Mesenchymal stem cell (in vitro differentiated cells and primary cell): ENCODE measurements around the gene DEFB124.
A peak's percentile ranks its signal among the peaks of the same experiment; 100 is the strongest.

Source experiments
- DNase-seq: peaks from one replicate; pipeline ENCODE4 v3.0.0-alpha.2; 2013
- H2AFZ ChIP-seq: one replicate; pipeline ENCODE4 v1.6.1; 2013; ENCODE audit warnings: low read depth, mild to moderate bottlenecking, control low read depth, inconsistent platforms, low read length, moderate library complexity
- H2AK5ac ChIP-seq: 2 replicates; pipeline ENCODE4 v1.6.1; 2013; ENCODE audit warnings: low read length, moderate library complexity, mild to moderate bottlenecking, inconsistent platforms; ENCODE audit not compliant: severe bottlenecking
- H2BK120ac ChIP-seq: one replicate; pipeline ENCODE4 v1.6.1; 2013; ENCODE audit warnings: low read depth, mild to moderate bottlenecking, inconsistent platforms, low read length, moderate library complexity
- H2BK12ac ChIP-seq, 2 experiments: one replicate each; pipeline ENCODE4 v1.6.1; 2013; ENCODE audit warnings: inconsistent platforms in 2 of 2, low read length in 2 of 2, mild to moderate bottlenecking in 2 of 2, moderate library complexity in 2 of 2, control low read depth in 1 of 2
- H2BK15ac ChIP-seq: one replicate; pipeline ENCODE4 v1.6.1; 2013; ENCODE audit warnings: mild to moderate bottlenecking, low read depth, inconsistent platforms; ENCODE audit not compliant: poor library complexity, severe bottlenecking
- H2BK5ac ChIP-seq: 2 replicates; pipeline ENCODE4 v1.6.1; 2013; ENCODE audit warnings: low read depth, mild to moderate bottlenecking, low read length, control low read depth, inconsistent platforms; ENCODE audit not compliant: poor library complexity, severe bottlenecking
- H3K14ac ChIP-seq, 2 experiments: one replicate each; pipeline ENCODE4 v1.6.1; 2013; ENCODE audit warnings: inconsistent platforms in 2 of 2, low read length in 2 of 2, control low read depth in 1 of 2, mild to moderate bottlenecking in 1 of 2, moderate library complexity in 1 of 2
- H3K18ac ChIP-seq, 2 experiments: one replicate each; pipeline ENCODE4 v1.6.1; 2013; ENCODE audit warnings: inconsistent platforms in 2 of 2, low read length in 2 of 2, control low read depth in 1 of 2, low read depth in 1 of 2, mild to moderate bottlenecking in 1 of 2
- H3K23ac ChIP-seq, 2 experiments: one replicate each; pipeline ENCODE4 v1.6.1; 2013; ENCODE audit warnings: inconsistent platforms in 2 of 2, low read length in 2 of 2, mild to moderate bottlenecking in 2 of 2, moderate library complexity in 2 of 2, control low read depth in 1 of 2
- H3K27ac ChIP-seq: 2 replicates; pipeline ENCODE4 v1.5.1; 2013; ENCODE audit warnings: mild to moderate bottlenecking, moderate library complexity, low read length, control low read depth, inconsistent platforms; ENCODE audit not compliant: poor library complexity, severe bottlenecking
- H3K27me3 ChIP-seq, 2 experiments: 2 replicates each; pipeline versions ENCODE4 v1.6.1 to v1.7.0; 2013; ENCODE audit warnings: low read length in 2 of 2, mild to moderate bottlenecking in 2 of 2, moderate library complexity in 2 of 2, control low read depth in 1 of 2, inconsistent platforms in 1 of 2; ENCODE audit not compliant: control insufficient read depth in 1 of 2, insufficient read depth in 1 of 2
- H3K36me3 ChIP-seq, 2 experiments: 2 replicates each; pipeline versions ENCODE4 v1.6.1 to v1.7.0; 2013; ENCODE audit warnings: low read length in 2 of 2, control low read depth in 1 of 2, inconsistent platforms in 1 of 2, low read depth in 1 of 2, mild to moderate bottlenecking in 1 of 2; ENCODE audit not compliant: insufficient read depth in 2 of 2, control insufficient read depth in 1 of 2
- H3K4ac ChIP-seq, 2 experiments: one replicate each; pipeline ENCODE4 v1.6.1; 2013; ENCODE audit warnings: inconsistent platforms in 2 of 2, low read length in 2 of 2, mild to moderate bottlenecking in 2 of 2, moderate library complexity in 2 of 2, control low read depth in 1 of 2, low read depth in 1 of 2
- H3K4me1 ChIP-seq: 2 replicates; pipeline ENCODE4 v1.6.1; 2013; ENCODE audit warnings: low read depth, low read length, control low read depth; ENCODE audit not compliant: control insufficient read depth, insufficient read depth
- H3K4me2 ChIP-seq: 2 replicates; pipeline ENCODE4 v1.6.1; 2013; ENCODE audit warnings: low read length, mild to moderate bottlenecking, inconsistent platforms; ENCODE audit not compliant: poor library complexity, severe bottlenecking
- H3K4me3 ChIP-seq, 2 experiments: 2 replicates each; pipeline versions ENCODE4 v1.5.1 to v1.7.0; 2013; ENCODE audit warnings: low read length in 2 of 2, mild to moderate bottlenecking in 2 of 2, control low read depth in 1 of 2, low read depth in 1 of 2; ENCODE audit not compliant: insufficient read depth in 1 of 2
- H3K79me1 ChIP-seq: replicated peaks from 2 replicates; pipeline ENCODE4 v1.6.1; 2013; ENCODE audit warnings: mild to moderate bottlenecking, control low read depth, low read length, inconsistent platforms; ENCODE audit not compliant: poor library complexity, severe bottlenecking
- H3K9ac ChIP-seq: 2 replicates; pipeline ENCODE4 v1.7.0; 2013; ENCODE audit warnings: mild to moderate bottlenecking, low read length, moderate library complexity
- H3K9me3 ChIP-seq: 2 replicates; pipeline ENCODE4 v1.7.0; 2013; ENCODE audit warnings: mild to moderate bottlenecking, low read length; ENCODE audit not compliant: control insufficient read depth
- H4K8ac ChIP-seq: one replicate; pipeline ENCODE4 v1.6.1; 2013; ENCODE audit warnings: inconsistent platforms, mild to moderate bottlenecking, low read length, moderate library complexity
- H4K91ac ChIP-seq: one replicate; pipeline ENCODE4 v1.6.1; 2013; ENCODE audit warnings: mild to moderate bottlenecking, low read length, inconsistent platforms
- WGBS: methylation state at CpG from one replicate; pipeline ENCODE4 v1.1.7; 2013; ENCODE audit warnings: mixed read lengths; 5-methylcytosine and 5-hydroxymethylcytosine counted together

The DEFB124 gene

GRCh38 chr20:31488115-31488514, 13.2 kb upstream of the DEFB124 start:
- no peak overlapping the region for H2BK15ac ChIP-seq
- no peak overlapping the region for H3K14ac ChIP-seq
- H3K36me3 ChIP-seq, result no peaks in the 10 kb centered on the region
- no peak overlapping the region for H4K8ac ChIP-seq
- no peaks in the 10 kb centered on the region for H3K79me1 ChIP-seq
- peaks cover 2% of the 10 kb centered on the region for H3K4me1 ChIP-seq
- H3K4ac ChIP-seq, result no peak overlapping the region
- H3K9me3 ChIP-seq, result no peaks in the 10 kb centered on the region
- no peak overlapping the region for H2AFZ ChIP-seq
- no peak overlapping the region for H2AK5ac ChIP-seq
- H2BK12ac ChIP-seq, result no peak overlapping the region
- no peak for DNase-seq
- H3K27me3 ChIP-seq, result peaks cover 7 to 16% of the 10 kb centered on the region in 2 experiments
- H3K4me2 ChIP-seq, result no peak overlapping the region
- no peak overlapping the region for H3K4me3 ChIP-seq
- no peak overlapping the region for H4K91ac ChIP-seq
- no peak overlapping the region for H2BK5ac ChIP-seq
- H3K27ac ChIP-seq, result no peak overlapping the region
- no peak overlapping the region for H2BK120ac ChIP-seq
- no peak overlapping the region for H3K18ac ChIP-seq
- H3K9ac ChIP-seq, result no peak overlapping the region
- 70% methylated on average over 2 of the region's 2 CpGs for WGBS
- no peak overlapping the region for H3K23ac ChIP-seq

- no peak overlapping the region for H3K4ac ChIP-seq
- H3K23ac ChIP-seq, result no peak overlapping the region
- peak overlapping the region; percentile 32 for H4K8ac ChIP-seq
- no peaks in the 10 kb centered on the region for H3K79me1 ChIP-seq
- no peak overlapping the region for H2AFZ ChIP-seq
- no peaks in the 10 kb centered on the region for H3K9me3 ChIP-seq
- no peak overlapping the region for H3K14ac ChIP-seq
- H3K18ac ChIP-seq, result no peak overlapping the region
- peaks cover 7 to 27% of the 10 kb centered on the region in 2 experiments for H3K27me3 ChIP-seq
- peak overlapping the region; percentile 82 for H3K9ac ChIP-seq
- H3K4me1 ChIP-seq, result peaks cover 3% of the 10 kb centered on the region
- H4K91ac ChIP-seq, result no peak overlapping the region
- WGBS, result 74% methylated on average over 25 of the region's 31 CpGs
- H2BK12ac ChIP-seq, result no peak overlapping the region
- H3K4me2 ChIP-seq, result no peak overlapping the region
- no peak overlapping the region for H2BK15ac ChIP-seq
- no peak overlapping the region for H2BK120ac ChIP-seq
- H2BK5ac ChIP-seq, result no peak overlapping the region
- peak; percentile 19 for DNase-seq
- H2AK5ac ChIP-seq, result no peak overlapping the region
- H3K4me3 ChIP-seq, result peak overlapping the region in 1 of 2 experiments; percentile 48
- H3K36me3 ChIP-seq, result no peaks in the 10 kb centered on the region
- no peak overlapping the region for H3K27ac ChIP-seq
Measured at GRCh38 chr20:31485450-31486339, 10.8 kb upstream of the DEFB124 start.

- H2BK120ac ChIP-seq, result no peak overlapping the region
- H3K23ac ChIP-seq, result no peak overlapping the region
- H3K4me2 ChIP-seq, result no peak overlapping the region
- no peak overlapping the region for H3K14ac ChIP-seq
- H2AK5ac ChIP-seq, result no peak overlapping the region
- no peak overlapping the region for H3K4me3 ChIP-seq
- peaks cover 3% of the 10 kb centered on the region for H3K4me1 ChIP-seq
- no peak overlapping the region for H3K9ac ChIP-seq
- no peak for DNase-seq
- H2BK15ac ChIP-seq, result no peak overlapping the region
- H4K8ac ChIP-seq, result no peak overlapping the region
- H2BK12ac ChIP-seq, result no peak overlapping the region
- H2BK5ac ChIP-seq, result no peak overlapping the region
- H3K27ac ChIP-seq, result no peak overlapping the region
- no peaks in the 10 kb centered on the region for H3K36me3 ChIP-seq
- no peak overlapping the region for H3K18ac ChIP-seq
- H4K91ac ChIP-seq, result no peak overlapping the region
- H3K27me3 ChIP-seq, result peaks cover 7 to 20% of the 10 kb centered on the region in 2 experiments
- H2AFZ ChIP-seq, result no peak overlapping the region
- no peak overlapping the region for H3K4ac ChIP-seq
- WGBS, result 86% methylated on average over 36 of the region's 36 CpGs
- no peaks in the 10 kb centered on the region for H3K79me1 ChIP-seq
- H3K9me3 ChIP-seq, result no peaks in the 10 kb centered on the region
Measured at GRCh38 chr20:31484001-31484400, 9.1 kb upstream of the DEFB124 start.

- no peak overlapping the region for H2BK15ac ChIP-seq
- no peak for DNase-seq
- H3K36me3 ChIP-seq, result no peaks in the 10 kb centered on the region
- whole genome bisulfite sequencing, result 72% methylated on average over 6 of the region's 6 CpGs
- H2AK5ac ChIP-seq, result no peak overlapping the region
- no peak overlapping the region for H2AFZ ChIP-seq
- H3K23ac ChIP-seq, result no peak overlapping the region
- H3K4me1 ChIP-seq, result no peaks in the 10 kb centered on the region
- H4K8ac ChIP-seq, result no peak overlapping the region
- no peak overlapping the region for H3K27ac ChIP-seq
- no peak overlapping the region for H2BK5ac ChIP-seq
- H2BK120ac ChIP-seq, result no peak overlapping the region
- H3K14ac ChIP-seq, result no peak overlapping the region
- H3K4ac ChIP-seq, result no peak overlapping the region
- no peaks in the 10 kb centered on the region for H3K79me1 ChIP-seq
- H3K4me2 ChIP-seq, result no peak overlapping the region
- no peak overlapping the region for H3K9ac ChIP-seq
- H2BK12ac ChIP-seq, result no peak overlapping the region
- no peaks in the 10 kb centered on the region for H3K9me3 ChIP-seq
- H4K91ac ChIP-seq, result no peak overlapping the region
- H3K4me3 ChIP-seq, result no peak overlapping the region
- H3K27me3 ChIP-seq, result peaks cover 14 to 16% of the 10 kb centered on the region in 2 experiments
- H3K18ac ChIP-seq, result no peak overlapping the region
Measured at GRCh38 chr20:31476643-31477215, 1.8 kb upstream of the DEFB124 start.
